NT2/D1 (cell line): ENCODE results near the gene TGFBI.

Source experiments
- SUZ12 ChIP-seq: IDR thresholded peaks from 2 replicates; pipeline ENCODE4 v1.6.1; 2011; ENCODE audit not compliant: insufficient read length, insufficient read depth; ENCODE audit errors: extremely low read depth
- YY1 ChIP-seq: IDR thresholded peaks from 2 replicates; pipeline ENCODE4 v1.6.1; 2011; ENCODE audit not compliant: insufficient read length, insufficient read depth

- no peak for TF ChIP-seq YY1
- TF ChIP-seq SUZ12: no peak
Observed at GRCh38 chr5:136033848-136034247, 5.1 kb downstream of the TGFBI start.
